CD14-positive monocyte (primary cell): ENCODE measurements around the gene HES2. TPM values are rescaled to one million over a fixed set of nuclear protein-coding genes. Genes with fewer than 3 reads are reported as not detected.

ENCODE experiments used
- DNase-seq, 3 donors: peaks; one replicate each; pipeline ENCODE4 v3.0.0-alpha.2; 2011 to 2022
- H2AFZ ChIP-seq: 2 replicates; pipeline ENCODE4 v1.6.0; 2012; ENCODE audit warnings: mild to moderate bottlenecking, low read depth, low read length, inconsistent platforms; ENCODE audit not compliant: insufficient read depth, poor library complexity, severe bottlenecking
- H3K27ac ChIP-seq, 2 donors: 1 replicate in 1 of 2; 2 replicates in 1 of 2; pipeline ENCODE4 v1.5.1; 2012 to 2013; ENCODE audit warnings: low read length in 2 of 2, control low read depth in 1 of 2, inconsistent platforms in 1 of 2, low read depth in 1 of 2, mild to moderate bottlenecking in 1 of 2
- H3K27me3 ChIP-seq, 2 donors: one replicate each; pipeline versions ENCODE4 v1.6.0 to v1.6.1; 2011 to 2013; ENCODE audit warnings: low read length in 2 of 2; ENCODE audit not compliant: control insufficient read depth in 2 of 2, insufficient read depth in 2 of 2
- H3K36me3 ChIP-seq, 2 donors: replicated peaks in 1 of 2; 1 replicate in 1 of 2; 2 replicates in 1 of 2; pipeline versions ENCODE4 v1.5.1 to v1.6.1; 2012 to 2013; ENCODE audit warnings: low read length in 2 of 2, control low read depth in 1 of 2, inconsistent platforms in 1 of 2, mild to moderate bottlenecking in 1 of 2; ENCODE audit not compliant: insufficient read depth in 2 of 2, control insufficient read depth in 1 of 2
- H3K4me1 ChIP-seq, 2 donors: 1 replicate in 1 of 2; 2 replicates in 1 of 2; pipeline versions ENCODE4 v1.5.1 to v1.6.1; 2012 to 2013; ENCODE audit warnings: low read length in 2 of 2, control low read depth in 1 of 2, inconsistent platforms in 1 of 2, mild to moderate bottlenecking in 1 of 2, moderate library complexity in 1 of 2; ENCODE audit not compliant: insufficient read depth in 2 of 2, control insufficient read depth in 1 of 2
- H3K4me2 ChIP-seq: replicated peaks from 2 replicates; pipeline ENCODE3; 2012; ENCODE audit warnings: low read length, moderate library complexity, mild to moderate bottlenecking; ENCODE audit not compliant: poor library complexity, severe bottlenecking; ENCODE audit errors: extremely low read depth
- H3K4me3 ChIP-seq, 3 experiments: fragments of 200-600 bp in 1 of 3; sonication (generic) in 1 of 3; replicated peaks in 1 of 3; 1 replicate in 2 of 3; 2 replicates in 1 of 3; pipeline ENCODE4 v1.5.1; 2011 to 2013; ENCODE audit warnings: low read length in 3 of 3, mild to moderate bottlenecking in 3 of 3, control low read depth in 2 of 3, low read depth in 2 of 3, inconsistent platforms in 1 of 3, moderate library complexity in 1 of 3
- H3K79me2 ChIP-seq: 2 replicates; pipeline ENCODE4 v1.6.0; 2012; ENCODE audit warnings: mild to moderate bottlenecking, control low read depth, inconsistent platforms, low read length, moderate library complexity; ENCODE audit not compliant: insufficient read depth
- H3K9ac ChIP-seq: 2 replicates; pipeline ENCODE4 v1.6.0; 2017; ENCODE audit warnings: low read length, mild to moderate bottlenecking; ENCODE audit not compliant: insufficient read depth, poor library complexity, severe bottlenecking
- H3K9me3 ChIP-seq, 2 donors: replicated peaks in 1 of 2; 1 replicate in 1 of 2; 2 replicates in 1 of 2; pipeline versions ENCODE4 v1.5.1 to v1.6.1; 2012 to 2013; ENCODE audit warnings: low read length in 2 of 2, control low read depth in 1 of 2; ENCODE audit not compliant: control insufficient read depth in 1 of 2, insufficient read depth in 1 of 2
- H4K20me1 ChIP-seq: 2 replicates; pipeline ENCODE4 v1.6.0; 2012; ENCODE audit warnings: mild to moderate bottlenecking, low read length, control low read depth, moderate library complexity; ENCODE audit not compliant: insufficient read depth
- H3K27ac Mint-ChIP-seq, 7 donors: one replicate each; pipeline ENCODE4 v1.8.0; 2020; ENCODE audit warnings: mild to moderate bottlenecking in 7 of 7, mixed read lengths in 7 of 7, moderate library complexity in 6 of 7, inconsistent platforms in 2 of 7
- H3K27me3 Mint-ChIP-seq, 3 donors: one replicate each; pipeline ENCODE4 v1.8.0; 2021 to 2022; ENCODE audit warnings: low read depth in 3 of 3, mild to moderate bottlenecking in 3 of 3, mixed read lengths in 3 of 3, moderate library complexity in 3 of 3, inconsistent platforms in 1 of 3
- H3K36me3 Mint-ChIP-seq, 2 donors: one replicate each; pipeline ENCODE4 v1.8.0; 2020; ENCODE audit warnings: mixed read lengths in 2 of 2, inconsistent platforms in 1 of 2, mild to moderate bottlenecking in 1 of 2
- H3K4me1 Mint-ChIP-seq: one replicate; pipeline ENCODE4 v1.8.0; 2020; ENCODE audit warnings: mild to moderate bottlenecking, mixed read lengths
- H3K4me3 Mint-ChIP-seq, 2 donors: one replicate each; pipeline ENCODE4 v1.8.0; 2020; ENCODE audit warnings: mild to moderate bottlenecking in 2 of 2, mixed read lengths in 2 of 2, moderate library complexity in 1 of 2
- H3K9me3 Mint-ChIP-seq, 7 donors: one replicate each; pipeline ENCODE4 v1.8.0; 2020 to 2022; ENCODE audit warnings: mixed read lengths in 7 of 7, mild to moderate bottlenecking in 6 of 7, moderate library complexity in 6 of 7, inconsistent platforms in 2 of 7
- CTCF ChIP-seq: fragments of 200-600 bp; IDR thresholded peaks from one replicate; pipeline ENCODE4 v1.8.0; 2022; ENCODE audit warnings: antibody characterized with exemption, mild to moderate bottlenecking
- WGBS: methylation state at CpG from one replicate; pipeline ENCODE4 v1.1.5; 2013; ENCODE audit warnings: missing lambda C conversion rate; ENCODE audit not compliant: insufficient coverage; 5-methylcytosine and 5-hydroxymethylcytosine counted together
- intact Hi-C, 2 donors: fragments of 100-400 bp; cut with micrococcal nuclease; formaldehyde crosslinking; loops; one replicate each; pipeline versions ENCODE4 v1.15.0 to v1.15.1; 2023
- polyA plus RNA-seq, 3 donors: library from polyadenylated mRNA; depleted of rRNA in 1 of 3; unstranded in 2 of 3; stranded (reverse) in 1 of 3; fragments of 300-500 nt in 2 of 3; fragments of >200 nt in 1 of 3; fragmentation: Illumina TruSeq in 2 of 3; gene quantifications; 1 replicate in 2 of 3; 2 replicates in 1 of 3; pipeline ENCODE4 v1.2.3, GENCODE V29; 2012 to 2021

Gene HES2
- polyA plus RNA-seq, 3 donors = not detected

- intact Hi-C loops = no loop called here
- H3K36me3 Mint-ChIP-seq = no peaks in the 10 kb centered on the region
- DNase-seq = no peak
- H3K4me1 Mint-ChIP-seq = peaks cover 3% of the 10 kb centered on the region
- no peaks in the 10 kb centered on the region for H3K36me3 ChIP-seq
- H3K4me2 ChIP-seq = no peak overlapping the region
- TF ChIP-seq CTCF = no peak
- no peaks in the 10 kb centered on the region for H3K9me3 ChIP-seq
- peaks cover 43 to 72% (median 59%) of the 10 kb centered on the region in 3 donors for H3K27me3 Mint-ChIP-seq
- peaks cover 0 to 6% (median 0%) of the 10 kb centered on the region in 7 donors for H3K9me3 Mint-ChIP-seq
- H3K9ac ChIP-seq = no peak overlapping the region
- H3K27ac ChIP-seq = no peak overlapping the region
- peaks cover 2 to 50% of the 10 kb centered on the region in 2 donors for H3K27me3 ChIP-seq
- H3K79me2 ChIP-seq = no peaks in the 10 kb centered on the region
- H2AFZ ChIP-seq = no peak overlapping the region
- no peak overlapping the region for H3K4me3 Mint-ChIP-seq
- no peaks in the 10 kb centered on the region for H3K4me1 ChIP-seq
- WGBS = 96% methylated on average over 5 of the region's 13 CpGs
- H3K4me3 ChIP-seq = no peak overlapping the region
- H4K20me1 ChIP-seq = no peaks in the 10 kb centered on the region
- peak overlapping the region in 1 of 7 donors; percentile 17 for H3K27ac Mint-ChIP-seq
Measured at GRCh38 chr1:6462412-6463119, 42.8 kb upstream of the HES2 start.

- Mint-ChIP-seq H3K9me3 (peaks cover 0 to 6% (median 0%) of the 10 kb centered on the region in 7 donors), H3K27me3 (peaks cover 45 to 72% (median 60%) of the 10 kb centered on the region in 3 donors), H3K27ac (peak overlapping the region in 1 of 7 donors; percentile 17), H3K4me3 (peak overlapping the region in 1 of 2 donors; percentile 57), H3K36me3 (no peaks in the 10 kb centered on the region), H3K4me1 (peaks cover 3% of the 10 kb centered on the region)
- Histone ChIP-seq H3K79me2 (no peaks in the 10 kb centered on the region), H3K4me3 (no peak overlapping the region), H3K36me3 (no peaks in the 10 kb centered on the region), H3K27me3 (peaks cover 2 to 54% of the 10 kb centered on the region in 2 donors), H3K9ac (no peak overlapping the region), H2AFZ (no peak overlapping the region), H3K4me2 (no peak overlapping the region), H3K27ac (no peak overlapping the region), H4K20me1 (no peaks in the 10 kb centered on the region), H3K9me3 (no peaks in the 10 kb centered on the region), H3K4me1 (no peaks in the 10 kb centered on the region)
- intact Hi-C loops = no loop called here
- WGBS = 93% methylated on average over 48 of the region's 48 CpGs
- no peak for TF ChIP-seq CTCF
- DNase-seq = no peak
Measured at GRCh38 chr1:6461538-6462411, 42.1 kb upstream of the HES2 start.
